Panc1 (cell line): Measurements from ENCODE around the gene TBL1Y. TPM values are rescaled to one million over a fixed set of nuclear protein-coding genes. Genes with fewer than 3 reads are reported as not detected.

ENCODE experiments used
- ATAC-seq: fragments of 200-7000 bp; cut with Tn5 transposase; 2 replicates; pipeline ENCODE4 v1.9.1; 2020; ENCODE audit warnings: mild to moderate bottlenecking, moderate library complexity
- BruUV-seq: library from RNA; stranded (reverse); fragments of 400-500 nt; replicated peaks from 2 replicates; lab custom pipeline; 2021; lab: Mats Ljungman, UMichigan
- CTCF ChIA-PET: fragments of 300-600 bp; sonication (Branson Sonifier 250); formaldehyde crosslinking; loops from one replicate; lab custom pipeline; 2022; ENCODE audit warnings: antibody characterized with exemption; lab: Charles Lee
- POLR2A ChIA-PET: fragments of 300-600 bp; sonication (Branson Sonifier 250); formaldehyde crosslinking; loops from one replicate; lab custom pipeline; 2022; ENCODE audit warnings: antibody characterized with exemption; lab: Charles Lee
- DNase-seq: peaks from one replicate; pipeline ENCODE4 v3.0.0-alpha.2; 2010; ENCODE audit warnings: low read depth, low spot score
- H3K27ac ChIP-seq: 2 replicates; pipeline ENCODE4 v1.5.1; 2011; ENCODE audit warnings: mild to moderate bottlenecking, low read length, inconsistent platforms
- H3K27me3 ChIP-seq: fragments of 200-500 bp; sonication (Bioruptor generic); 2 replicates; pipeline ENCODE4 v1.6.0; 2014; ENCODE audit warnings: low read length, inconsistent platforms; ENCODE audit not compliant: control insufficient read depth, insufficient read depth
- H3K36me3 ChIP-seq: fragments of 200-500 bp; sonication (Bioruptor generic); 2 replicates; pipeline ENCODE4 v1.5.1; 2014; ENCODE audit warnings: inconsistent platforms, mild to moderate bottlenecking, low read length, moderate library complexity; ENCODE audit not compliant: control insufficient read depth, insufficient read depth
- H3K4me1 ChIP-seq: 2 replicates; pipeline ENCODE4 v1.5.1; 2011; ENCODE audit warnings: inconsistent platforms, mild to moderate bottlenecking, low read length, moderate library complexity; ENCODE audit not compliant: control insufficient read depth, insufficient read depth
- H3K4me3 ChIP-seq, 2 experiments: 2 replicates each; pipeline ENCODE4 v1.5.1; 2011 to 2012; ENCODE audit warnings: low read depth in 2 of 2, low read length in 2 of 2, mild to moderate bottlenecking in 2 of 2, inconsistent platforms in 1 of 2, moderate library complexity in 1 of 2
- H3K9me3 ChIP-seq: fragments of 200-500 bp; sonication (Bioruptor generic); 2 replicates; pipeline ENCODE4 v1.5.1; 2014; ENCODE audit warnings: low read depth, mild to moderate bottlenecking, inconsistent platforms, low read length, moderate library complexity; ENCODE audit not compliant: control insufficient read depth, insufficient read depth
- POLR2AphosphoS5 ChIP-seq: IDR thresholded peaks from 2 replicates; pipeline ENCODE4 v1.6.1; 2012; ENCODE audit warnings: mild to moderate bottlenecking, low read depth, low read length, moderate library complexity
- SIN3A ChIP-seq: IDR thresholded peaks from 2 replicates; pipeline ENCODE4 v1.6.1; 2012; ENCODE audit warnings: low read depth, mild to moderate bottlenecking, low read length, moderate library complexity, borderline replicate concordance; ENCODE audit not compliant: insufficient read depth
- TCF7L2 ChIP-seq: IDR thresholded peaks from 2 replicates; pipeline ENCODE4 v1.6.1; 2011; ENCODE audit warnings: mild to moderate bottlenecking, low read depth, low read length, inconsistent platforms
- in situ Hi-C: cut with HindIII; loops from 2 replicates; pipeline ENCODE4 v1.10.0; 2016; ENCODE audit warnings: low sequenced_read_pairs, low pct_unique_long_range_greater_than_20kb
- intact Hi-C: fragments of 100-400 bp; cut with micrococcal nuclease; formaldehyde crosslinking; loops from one replicate; pipeline ENCODE4 v1.10.0; 2022; ENCODE audit not compliant: unreplicated experiment
- total RNA-seq: library from RNA; stranded (reverse); gene quantifications from one replicate; pipeline ENCODE4 v1.2.1, GENCODE V29; 2021; ENCODE audit not compliant: unreplicated experiment
- TF ChIP-seq, protein P1 (sequence below): fragments of 450-650 bp; IDR thresholded peaks from 2 replicates; pipeline ENCODE4 v1.5.1; 2017; ENCODE audit warnings: mild to moderate bottlenecking
- TF ChIP-seq, protein P2 (sequence below), 2 experiments: IDR thresholded peaks; 2 replicates each; pipeline ENCODE4 v1.6.1; 2011 to 2012; ENCODE audit warnings: low read depth in 2 of 2, control low read depth in 1 of 2, low read length in 1 of 2, mild to moderate bottlenecking in 1 of 2, moderate library complexity in 1 of 2; ENCODE audit not compliant: insufficient read depth in 1 of 2

TBL1Y gene
- total RNA-seq, 1 experiment from 2014 or later = not detected

- H3K27me3 ChIP-seq = no peaks in the 10 kb centered on the region
- no peak for DNase-seq
- no peak for ATAC-seq
- in situ Hi-C loops = no loop called here
- ChIA-PET POLR2A (no interaction called here), CTCF (no interaction called here)
- H3K36me3 ChIP-seq = no peaks in the 10 kb centered on the region
- no peak overlapping the region for H3K4me3 ChIP-seq
- no TSS peak for BruUV-seq
- H3K27ac ChIP-seq = no peak overlapping the region
- intact Hi-C loops = no loop called here
- TF ChIP-seq POLR2AphosphoS5 (no peak), TCF7L2 (no peak), SIN3A (no peak)
- TF ChIP-seq, protein P1, sequence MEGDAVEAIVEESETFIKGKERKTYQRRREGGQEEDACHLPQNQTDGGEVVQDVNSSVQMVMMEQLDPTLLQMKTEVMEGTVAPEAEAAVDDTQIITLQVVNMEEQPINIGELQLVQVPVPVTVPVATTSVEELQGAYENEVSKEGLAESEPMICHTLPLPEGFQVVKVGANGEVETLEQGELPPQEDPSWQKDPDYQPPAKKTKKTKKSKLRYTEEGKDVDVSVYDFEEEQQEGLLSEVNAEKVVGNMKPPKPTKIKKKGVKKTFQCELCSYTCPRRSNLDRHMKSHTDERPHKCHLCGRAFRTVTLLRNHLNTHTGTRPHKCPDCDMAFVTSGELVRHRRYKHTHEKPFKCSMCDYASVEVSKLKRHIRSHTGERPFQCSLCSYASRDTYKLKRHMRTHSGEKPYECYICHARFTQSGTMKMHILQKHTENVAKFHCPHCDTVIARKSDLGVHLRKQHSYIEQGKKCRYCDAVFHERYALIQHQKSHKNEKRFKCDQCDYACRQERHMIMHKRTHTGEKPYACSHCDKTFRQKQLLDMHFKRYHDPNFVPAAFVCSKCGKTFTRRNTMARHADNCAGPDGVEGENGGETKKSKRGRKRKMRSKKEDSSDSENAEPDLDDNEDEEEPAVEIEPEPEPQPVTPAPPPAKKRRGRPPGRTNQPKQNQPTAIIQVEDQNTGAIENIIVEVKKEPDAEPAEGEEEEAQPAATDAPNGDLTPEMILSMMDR = no peak
- TF ChIP-seq, protein P2, sequence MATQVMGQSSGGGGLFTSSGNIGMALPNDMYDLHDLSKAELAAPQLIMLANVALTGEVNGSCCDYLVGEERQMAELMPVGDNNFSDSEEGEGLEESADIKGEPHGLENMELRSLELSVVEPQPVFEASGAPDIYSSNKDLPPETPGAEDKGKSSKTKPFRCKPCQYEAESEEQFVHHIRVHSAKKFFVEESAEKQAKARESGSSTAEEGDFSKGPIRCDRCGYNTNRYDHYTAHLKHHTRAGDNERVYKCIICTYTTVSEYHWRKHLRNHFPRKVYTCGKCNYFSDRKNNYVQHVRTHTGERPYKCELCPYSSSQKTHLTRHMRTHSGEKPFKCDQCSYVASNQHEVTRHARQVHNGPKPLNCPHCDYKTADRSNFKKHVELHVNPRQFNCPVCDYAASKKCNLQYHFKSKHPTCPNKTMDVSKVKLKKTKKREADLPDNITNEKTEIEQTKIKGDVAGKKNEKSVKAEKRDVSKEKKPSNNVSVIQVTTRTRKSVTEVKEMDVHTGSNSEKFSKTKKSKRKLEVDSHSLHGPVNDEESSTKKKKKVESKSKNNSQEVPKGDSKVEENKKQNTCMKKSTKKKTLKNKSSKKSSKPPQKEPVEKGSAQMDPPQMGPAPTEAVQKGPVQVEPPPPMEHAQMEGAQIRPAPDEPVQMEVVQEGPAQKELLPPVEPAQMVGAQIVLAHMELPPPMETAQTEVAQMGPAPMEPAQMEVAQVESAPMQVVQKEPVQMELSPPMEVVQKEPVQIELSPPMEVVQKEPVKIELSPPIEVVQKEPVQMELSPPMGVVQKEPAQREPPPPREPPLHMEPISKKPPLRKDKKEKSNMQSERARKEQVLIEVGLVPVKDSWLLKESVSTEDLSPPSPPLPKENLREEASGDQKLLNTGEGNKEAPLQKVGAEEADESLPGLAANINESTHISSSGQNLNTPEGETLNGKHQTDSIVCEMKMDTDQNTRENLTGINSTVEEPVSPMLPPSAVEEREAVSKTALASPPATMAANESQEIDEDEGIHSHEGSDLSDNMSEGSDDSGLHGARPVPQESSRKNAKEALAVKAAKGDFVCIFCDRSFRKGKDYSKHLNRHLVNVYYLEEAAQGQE (IDR thresholded peaks at IDR 0.05; ENCODE audit: insufficient read depth in 1 of 2, low read depth in 2 of 2, low read length in 1 of 2) = no peak
- no peaks in the 10 kb centered on the region for H3K4me1 ChIP-seq
- no peaks in the 10 kb centered on the region for H3K9me3 ChIP-seq
Observed at GRCh38 chrY:6947695-6948094, 37.2 kb downstream of the TBL1Y start.

GRCh38 chrY:6948378-6948777, 37.9 kb downstream of the TBL1Y start:
- intact Hi-C loops (no loop called here), in situ Hi-C loops (no loop called here)
- no peaks in the 10 kb centered on the region for H3K9me3 ChIP-seq
- DNase-seq = no peak
- no peak for ATAC-seq
- ChIA-PET POLR2A (no interaction called here), CTCF (no interaction called here)
- H3K4me1 ChIP-seq = no peaks in the 10 kb centered on the region
- no TSS peak for BruUV-seq
- H3K27ac ChIP-seq = no peak overlapping the region
- no peak overlapping the region for H3K4me3 ChIP-seq
- no peaks in the 10 kb centered on the region for H3K27me3 ChIP-seq
- no peaks in the 10 kb centered on the region for H3K36me3 ChIP-seq
- TF ChIP-seq POLR2AphosphoS5 (no peak), SIN3A (no peak), TCF7L2 (no peak)
- TF ChIP-seq, protein P1 = no peak
- TF ChIP-seq, protein P2 (IDR thresholded peaks at IDR 0.05; ENCODE audit: insufficient read depth in 1 of 2, low read depth in 2 of 2, low read length in 1 of 2) = no peak
